Measurements from ENCODE around the gene UNC45A. TPM values are rescaled to one million over a fixed set of nuclear protein-coding genes. Genes with fewer than 3 reads are reported as not detected.

The UNC45A gene
- total and polyA plus RNA-seq, 4 donors = 13.9 to 31.2 (median 24.9) TPM

DNA sequence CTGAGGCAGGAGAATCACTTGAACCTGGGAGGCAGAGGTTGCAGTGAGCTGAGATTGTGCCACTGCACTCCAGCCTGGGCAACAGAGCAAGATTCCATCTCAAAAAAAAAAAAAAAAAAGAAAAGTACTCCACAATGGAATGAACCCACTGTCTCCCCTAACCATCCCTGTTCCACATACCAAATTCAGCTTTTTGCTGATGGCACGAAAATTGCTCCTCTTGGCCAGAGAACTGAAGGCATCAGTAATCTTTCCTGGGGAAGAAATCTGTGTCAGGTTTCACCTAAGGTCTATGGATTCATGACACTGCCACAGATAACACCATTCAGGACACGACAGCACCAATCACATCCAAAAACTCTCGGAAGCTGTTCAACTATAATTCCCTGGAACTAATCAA is 66.1 kb downstream of the UNC45A start:
- Histone ChIP-seq H3K9me3 (ENCODE audit: control insufficient read depth in 4 of 4, low read length in 3 of 4) (no peaks in the 10 kb centered on the region), H3K4me3 (ENCODE audit: low read depth in 1 of 3, low read length in 3 of 3) (no peak overlapping the region), H3K27me3 (ENCODE audit: control insufficient read depth in 4 of 4, insufficient read depth in 4 of 4, low read length in 3 of 4) (no peaks in the 10 kb centered on the region), H3K36me3 (ENCODE audit: control insufficient read depth in 4 of 4, insufficient read depth in 3 of 4, low read depth in 1 of 4, low read length in 3 of 4) (peaks cover 5 to 69% (median 41%) of the 10 kb centered on the region in 4 donors), H3K4me1 (ENCODE audit: control insufficient read depth in 4 of 4, insufficient read depth in 4 of 4, low read length in 3 of 4) (no peaks in the 10 kb centered on the region), H3K27ac (ENCODE audit: low read depth in 1 of 2, low read length in 2 of 2) (no peak overlapping the region), H3K9ac (ENCODE audit: low read depth in 1 of 2, low read length in 2 of 2) (no peak overlapping the region)
- WGBS = 96% methylated on average over 3 of the region's 3 CpGs
- no peak for DNase-seq (ENCODE audit: low spot score)
- TF ChIP-seq, protein P1, sequence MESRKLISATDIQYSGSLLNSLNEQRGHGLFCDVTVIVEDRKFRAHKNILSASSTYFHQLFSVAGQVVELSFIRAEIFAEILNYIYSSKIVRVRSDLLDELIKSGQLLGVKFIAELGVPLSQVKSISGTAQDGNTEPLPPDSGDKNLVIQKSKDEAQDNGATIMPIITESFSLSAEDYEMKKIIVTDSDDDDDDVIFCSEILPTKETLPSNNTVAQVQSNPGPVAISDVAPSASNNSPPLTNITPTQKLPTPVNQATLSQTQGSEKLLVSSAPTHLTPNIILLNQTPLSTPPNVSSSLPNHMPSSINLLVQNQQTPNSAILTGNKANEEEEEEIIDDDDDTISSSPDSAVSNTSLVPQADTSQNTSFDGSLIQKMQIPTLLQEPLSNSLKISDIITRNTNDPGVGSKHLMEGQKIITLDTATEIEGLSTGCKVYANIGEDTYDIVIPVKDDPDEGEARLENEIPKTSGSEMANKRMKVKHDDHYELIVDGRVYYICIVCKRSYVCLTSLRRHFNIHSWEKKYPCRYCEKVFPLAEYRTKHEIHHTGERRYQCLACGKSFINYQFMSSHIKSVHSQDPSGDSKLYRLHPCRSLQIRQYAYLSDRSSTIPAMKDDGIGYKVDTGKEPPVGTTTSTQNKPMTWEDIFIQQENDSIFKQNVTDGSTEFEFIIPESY (IDR thresholded peaks at IDR 0.05) = no peak
- TF ChIP-seq RAD21 (IDR thresholded peaks at IDR 0.05) (no peak), TAF1 (conservative IDR thresholded peaks at IDR 0.05) (no peak), GABPA (IDR thresholded peaks at IDR 0.05 in 1 of 2, conservative IDR thresholded peaks at IDR 0.05 in 1 of 2) (no peak), EGR1 (IDR thresholded peaks at IDR 0.05; ENCODE audit: low read depth in 2 of 2) (no peak), SP1 (IDR thresholded peaks at IDR 0.05) (no peak), HNF4G (IDR thresholded peaks at IDR 0.05) (no peak), RXRA (IDR thresholded peaks at IDR 0.05) (no peak)
- TF ChIP-seq, protein P2, sequence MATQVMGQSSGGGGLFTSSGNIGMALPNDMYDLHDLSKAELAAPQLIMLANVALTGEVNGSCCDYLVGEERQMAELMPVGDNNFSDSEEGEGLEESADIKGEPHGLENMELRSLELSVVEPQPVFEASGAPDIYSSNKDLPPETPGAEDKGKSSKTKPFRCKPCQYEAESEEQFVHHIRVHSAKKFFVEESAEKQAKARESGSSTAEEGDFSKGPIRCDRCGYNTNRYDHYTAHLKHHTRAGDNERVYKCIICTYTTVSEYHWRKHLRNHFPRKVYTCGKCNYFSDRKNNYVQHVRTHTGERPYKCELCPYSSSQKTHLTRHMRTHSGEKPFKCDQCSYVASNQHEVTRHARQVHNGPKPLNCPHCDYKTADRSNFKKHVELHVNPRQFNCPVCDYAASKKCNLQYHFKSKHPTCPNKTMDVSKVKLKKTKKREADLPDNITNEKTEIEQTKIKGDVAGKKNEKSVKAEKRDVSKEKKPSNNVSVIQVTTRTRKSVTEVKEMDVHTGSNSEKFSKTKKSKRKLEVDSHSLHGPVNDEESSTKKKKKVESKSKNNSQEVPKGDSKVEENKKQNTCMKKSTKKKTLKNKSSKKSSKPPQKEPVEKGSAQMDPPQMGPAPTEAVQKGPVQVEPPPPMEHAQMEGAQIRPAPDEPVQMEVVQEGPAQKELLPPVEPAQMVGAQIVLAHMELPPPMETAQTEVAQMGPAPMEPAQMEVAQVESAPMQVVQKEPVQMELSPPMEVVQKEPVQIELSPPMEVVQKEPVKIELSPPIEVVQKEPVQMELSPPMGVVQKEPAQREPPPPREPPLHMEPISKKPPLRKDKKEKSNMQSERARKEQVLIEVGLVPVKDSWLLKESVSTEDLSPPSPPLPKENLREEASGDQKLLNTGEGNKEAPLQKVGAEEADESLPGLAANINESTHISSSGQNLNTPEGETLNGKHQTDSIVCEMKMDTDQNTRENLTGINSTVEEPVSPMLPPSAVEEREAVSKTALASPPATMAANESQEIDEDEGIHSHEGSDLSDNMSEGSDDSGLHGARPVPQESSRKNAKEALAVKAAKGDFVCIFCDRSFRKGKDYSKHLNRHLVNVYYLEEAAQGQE (IDR thresholded peaks at IDR 0.05) = no peak
- TF ChIP-seq, protein P3, sequence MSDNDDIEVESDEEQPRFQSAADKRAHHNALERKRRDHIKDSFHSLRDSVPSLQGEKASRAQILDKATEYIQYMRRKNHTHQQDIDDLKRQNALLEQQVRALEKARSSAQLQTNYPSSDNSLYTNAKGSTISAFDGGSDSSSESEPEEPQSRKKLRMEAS (IDR thresholded peaks at IDR 0.05) = no peak
- TF ChIP-seq, protein P4, sequence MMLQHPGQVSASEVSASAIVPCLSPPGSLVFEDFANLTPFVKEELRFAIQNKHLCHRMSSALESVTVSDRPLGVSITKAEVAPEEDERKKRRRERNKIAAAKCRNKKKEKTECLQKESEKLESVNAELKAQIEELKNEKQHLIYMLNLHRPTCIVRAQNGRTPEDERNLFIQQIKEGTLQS (IDR thresholded peaks at IDR 0.05) = no peak

Small RNA genes within 50 kb of the gene (small RNA-seq; reads per million reads assigned to genes)
- not detected for gene RF00019

Other genes with a start within 250 kb of the UNC45A start
- gene BLM, start 217.9 kb upstream of the UNC45A start, total RNA-seq = 10 to 100 TPM in 1 of 2 donors, under 1 TPM in 1; 0.33 to 15.1 TPM
- under 1 TPM; 0.40 to 0.43 TPM for gene BLM, start 217.9 kb upstream of the UNC45A start, polyA plus RNA-seq
- gene FURIN, start 66.7 kb upstream of the UNC45A start, total RNA-seq = 100 to 1,000 TPM; 124 to 204 TPM
- gene FURIN, start 66.7 kb upstream of the UNC45A start, polyA plus RNA-seq = 100 to 1,000 TPM; 102 to 258 TPM
- 10 to 100 TPM; 42.8 to 43.1 TPM for gene FES, start 50.8 kb upstream of the UNC45A start, total RNA-seq
- gene FES, start 50.8 kb upstream of the UNC45A start, polyA plus RNA-seq = 10 to 100 TPM; 12.1 to 14.7 TPM
- gene MAN2A2, start 32.0 kb upstream of the UNC45A start, total RNA-seq = 100 to 1,000 TPM in 1 of 2 donors, 10 to 100 TPM in 1; 73.9 to 111 TPM
- 10 to 100 TPM; 17.3 to 27.8 TPM for gene MAN2A2, start 32.0 kb upstream of the UNC45A start, polyA plus RNA-seq
- 10 to 100 TPM; 12.5 to 15.3 TPM for gene HDDC3, start 2.7 kb upstream of the UNC45A start, total RNA-seq
- gene HDDC3, start 2.7 kb upstream of the UNC45A start, polyA plus RNA-seq = 10 to 100 TPM; 12.9 to 15.4 TPM
- gene RCCD1, start 19.6 kb downstream of the UNC45A start, total RNA-seq = 10 to 100 TPM in 1 of 2 donors, 1 to 10 TPM in 1; 4.1 to 13.3 TPM
- 1 to 10 TPM; 3.6 to 4.6 TPM for gene RCCD1, start 19.6 kb downstream of the UNC45A start, polyA plus RNA-seq
- 100 to 1,000 TPM in 1 of 2 donors, 1 to 10 TPM in 1; 2.2 to 128 TPM for gene PRC1, start 59.2 kb downstream of the UNC45A start, total RNA-seq
- 1 to 10 TPM; 2.1 to 9.1 TPM for gene PRC1, start 59.2 kb downstream of the UNC45A start, polyA plus RNA-seq
- 1 to 10 TPM; 1.3 to 8.9 TPM for gene VPS33B, start 87.3 kb downstream of the UNC45A start, total RNA-seq
- 1 to 10 TPM; 4.2 to 4.9 TPM for gene VPS33B, start 87.3 kb downstream of the UNC45A start, polyA plus RNA-seq
- gene SV2B, start 165.0 kb downstream of the UNC45A start, total RNA-seq = under 1 TPM; 0.08 to 0.09 TPM
- under 1 TPM in 1 of 2 donors, not detected in 1; 0.16 TPM for gene SV2B, start 165.0 kb downstream of the UNC45A start, polyA plus RNA-seq